HG03196 (cell line): Measurements from ENCODE around the gene SYNJ2BP.
"Not testable (repeated sequence)": the region's sequence is repeated elsewhere in the genome, so short reads cannot be mapped to it uniquely, and the experiment has no call there.

Experiments used
- ATAC-seq: cut with Tn5 transposase; IDR thresholded peaks from one replicate; pipeline ENCODE4 v1.9.1; 2021; ENCODE audit not compliant: unreplicated experiment

The SYNJ2BP gene, protein sequence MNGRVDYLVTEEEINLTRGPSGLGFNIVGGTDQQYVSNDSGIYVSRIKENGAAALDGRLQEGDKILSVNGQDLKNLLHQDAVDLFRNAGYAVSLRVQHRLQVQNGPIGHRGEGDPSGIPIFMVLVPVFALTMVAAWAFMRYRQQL

DNA sequence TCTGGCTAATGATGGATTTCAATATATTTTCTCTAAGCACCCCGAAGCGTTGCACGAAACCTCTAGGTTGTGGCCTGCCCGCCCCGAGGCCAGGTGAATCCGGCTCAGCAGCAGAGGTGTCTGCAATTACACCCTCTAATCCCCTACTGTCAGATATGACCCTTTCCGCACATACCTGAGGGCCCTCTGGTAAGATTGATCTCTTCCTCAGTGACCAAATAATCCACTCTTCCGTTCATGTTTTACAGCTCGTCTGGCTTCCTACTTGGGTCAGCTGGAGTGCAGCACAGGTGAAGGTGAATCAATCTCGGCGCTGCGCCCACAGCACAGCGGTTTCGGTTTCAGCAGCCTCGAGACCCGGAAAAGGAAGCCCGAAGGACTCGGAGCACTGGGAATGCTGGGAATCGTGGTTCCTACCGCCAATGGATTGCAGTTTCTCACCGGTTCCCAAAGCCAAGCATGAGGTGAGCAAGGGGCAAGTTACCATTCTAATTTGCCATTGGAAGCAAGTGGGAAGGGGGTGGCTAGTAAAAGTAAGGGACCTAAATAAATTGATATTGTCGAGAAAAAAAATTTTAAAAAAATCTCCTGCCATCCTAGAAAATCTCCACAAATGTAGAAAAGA lies at the start of gene SYNJ2BP:
SYNJ2BP (minus strand) TSS at position 366 of the 625 bp plus-strand sequence; CDS start at position 239, 127 bp downstream.
- no peak for ATAC-seq

DNA sequence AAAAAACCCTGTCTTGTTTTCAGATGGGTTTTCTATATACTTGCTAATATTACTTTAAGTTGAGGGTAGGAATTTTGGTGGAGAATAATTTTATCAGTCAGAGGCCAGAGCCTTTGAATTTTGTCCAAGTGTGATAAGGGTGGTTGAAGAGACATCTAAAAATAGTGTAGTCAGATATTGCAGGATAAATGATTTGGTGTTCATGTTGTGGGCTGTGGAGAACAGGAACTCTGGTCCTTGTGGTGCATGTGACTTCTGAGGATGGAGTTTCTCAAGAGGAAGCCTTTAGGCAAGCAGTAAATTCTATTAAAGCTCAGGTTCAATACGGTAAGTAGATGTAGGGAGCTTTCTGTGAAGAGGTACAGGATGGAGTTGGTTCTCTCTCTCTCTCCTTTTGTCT lies 37.8 kb upstream of the SYNJ2BP start:
- ATAC-seq = no peak

DNA sequence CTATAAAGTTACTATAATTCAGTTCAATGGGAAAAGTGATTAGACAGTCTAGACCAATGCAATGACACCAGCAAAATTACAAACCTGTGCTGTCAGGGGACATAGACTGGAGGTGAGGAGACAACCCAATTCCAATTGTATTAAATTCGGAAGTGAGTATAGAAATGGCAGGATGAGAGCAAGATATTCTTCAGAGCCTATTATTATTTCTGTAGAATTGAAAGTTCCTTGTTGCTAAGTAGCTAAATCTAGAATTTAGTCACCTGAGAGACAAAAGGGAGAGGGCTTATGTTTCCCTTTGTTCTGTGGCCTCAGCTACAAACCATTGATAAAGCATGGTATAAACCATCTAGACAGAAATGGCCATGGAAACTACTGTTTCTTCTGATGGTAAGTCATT lies 35.0 kb upstream of the SYNJ2BP start, which contains the start of gene ADAM21:
ADAM21 (plus strand) TSS at position 301 of the 400 bp plus-strand sequence. CDS start 5,326 bp downstream, outside the sequence.
- no peak for ATAC-seq

DNA sequence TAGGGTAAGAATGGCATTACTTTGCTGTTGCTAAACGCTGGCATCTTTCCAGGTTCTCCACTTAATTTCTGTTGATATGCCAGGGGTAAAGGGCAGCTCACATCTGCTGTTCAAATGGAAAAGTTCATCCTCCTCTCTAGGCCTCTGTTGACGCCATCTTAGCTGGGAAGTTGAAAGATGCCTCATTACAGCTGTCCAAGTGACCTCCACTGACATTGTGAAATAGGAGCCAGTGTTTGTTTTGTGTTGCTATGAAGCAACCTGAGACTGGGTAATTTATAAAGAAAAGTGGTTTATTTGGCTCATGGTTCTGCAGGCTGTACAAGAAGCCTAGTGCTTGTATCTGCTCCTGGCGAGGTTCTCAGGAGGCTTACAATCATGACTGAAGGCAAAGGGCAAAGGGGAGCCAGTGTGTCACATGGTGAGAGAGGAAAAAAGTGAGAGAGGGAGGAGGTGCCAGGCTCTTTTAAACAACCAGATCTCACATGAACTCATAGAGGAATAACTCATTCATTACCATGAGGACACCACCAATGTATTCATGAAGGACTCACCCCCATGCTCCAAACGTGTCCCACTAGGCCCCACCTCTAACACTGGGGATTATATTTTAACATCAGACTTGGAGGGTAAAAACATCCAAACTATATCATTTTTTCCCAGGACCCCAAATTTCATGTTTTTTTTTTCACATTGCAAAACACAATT lies 31.9 kb upstream of the SYNJ2BP start:
- no peak for ATAC-seq

DNA sequence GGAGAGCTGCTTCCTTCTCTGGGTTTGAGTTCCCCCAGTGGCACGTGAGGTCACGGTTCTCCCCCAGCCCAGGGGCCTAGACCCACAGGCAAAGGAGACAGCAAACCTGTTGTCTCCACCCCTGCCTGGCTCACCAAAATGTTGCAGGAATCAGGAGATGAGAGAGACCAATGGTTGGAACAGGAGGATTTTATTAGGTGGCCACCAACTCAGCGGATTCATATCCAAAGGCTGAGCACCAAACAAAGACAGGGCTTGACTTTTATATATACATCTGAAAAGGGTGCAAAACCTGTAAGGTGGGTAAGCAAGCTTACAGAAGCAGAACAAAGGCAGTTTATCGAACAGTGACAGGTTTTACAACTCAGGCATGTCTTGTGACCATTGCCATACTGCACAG lies 25.9 kb upstream of the SYNJ2BP start:
- no peak for ATAC-seq

DNA sequence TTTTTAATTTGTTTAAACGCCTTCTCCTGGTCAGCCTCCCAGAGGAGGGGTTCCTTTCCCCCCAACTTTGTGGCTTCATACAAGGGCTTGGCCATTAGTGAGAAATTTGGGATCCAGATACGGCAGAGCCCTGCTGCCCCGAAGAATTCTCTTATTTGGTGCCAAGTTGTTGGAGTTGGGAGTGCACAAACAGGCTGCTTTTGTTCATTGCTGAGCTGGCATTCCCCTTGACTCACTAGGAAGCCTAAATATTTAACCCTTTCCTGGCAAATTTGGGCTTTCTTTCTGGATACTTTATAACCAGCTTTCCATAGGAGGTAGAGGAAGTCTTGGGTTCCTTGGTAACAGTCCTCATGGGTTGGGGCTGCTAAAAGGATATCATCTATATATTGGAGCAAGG lies 24.8 kb upstream of the SYNJ2BP start:
- ATAC-seq = no peak

DNA sequence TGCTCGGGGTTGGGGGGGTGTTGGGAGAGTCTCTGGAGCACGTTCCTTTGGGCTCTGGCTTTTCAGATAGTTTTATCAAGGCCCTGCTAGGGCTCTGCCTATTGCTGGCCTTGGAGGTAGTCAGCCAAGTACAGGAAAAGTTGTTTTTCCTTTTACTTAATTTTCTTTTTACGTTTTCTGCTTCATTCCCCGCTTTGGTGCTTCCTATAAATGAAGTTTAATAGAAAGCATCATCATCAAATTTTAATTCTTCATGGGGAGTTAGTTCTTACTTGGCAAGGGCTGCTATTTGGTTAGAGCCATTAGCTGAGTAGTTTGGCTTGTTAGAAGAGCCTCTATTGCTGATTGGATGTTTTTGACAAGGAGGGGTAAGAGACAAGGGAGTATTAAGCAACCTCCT lies 20.0 kb upstream of the SYNJ2BP start:
- no peak for ATAC-seq

DNA sequence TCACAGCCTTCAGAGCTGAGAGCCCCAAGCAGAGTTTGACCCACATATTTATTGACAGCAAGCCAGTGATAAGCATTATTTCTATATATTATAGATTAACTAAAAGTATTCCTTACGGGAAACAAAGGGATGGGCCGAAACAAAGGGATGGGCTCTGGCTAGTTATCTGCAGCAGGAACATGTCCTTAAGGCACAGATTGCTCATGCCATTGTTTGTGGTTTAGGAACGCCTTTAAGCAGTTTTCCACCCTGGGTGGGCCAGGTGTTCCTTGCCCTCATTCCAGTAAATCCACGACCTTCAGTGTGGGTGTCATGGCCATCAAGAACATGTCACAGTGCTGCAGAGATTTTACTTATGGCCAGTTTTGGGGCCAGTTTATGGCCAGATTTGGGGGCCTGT lies 9.7 kb upstream of the SYNJ2BP start:
- ATAC-seq = not testable (repeated sequence)

DNA sequence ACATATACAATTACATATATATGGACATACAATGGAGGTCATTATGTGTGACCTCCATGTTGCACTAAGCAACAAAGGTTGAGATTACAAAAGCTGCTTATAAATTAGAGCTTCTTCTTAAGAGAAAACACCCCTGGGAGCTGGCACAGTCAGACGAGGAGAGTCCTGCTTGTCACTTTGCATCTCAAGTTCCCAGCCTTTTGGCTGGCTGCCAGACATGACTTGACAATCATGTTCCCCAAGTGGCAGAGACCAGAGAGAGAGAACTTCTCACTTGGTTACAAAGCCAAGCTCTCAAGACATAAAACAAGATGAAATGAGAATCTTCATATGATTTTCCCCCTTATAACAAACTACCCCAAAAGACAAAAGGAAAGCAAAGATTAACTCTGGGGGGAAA lies 8.5 kb upstream of the SYNJ2BP start:
- ATAC-seq = no peak

DNA sequence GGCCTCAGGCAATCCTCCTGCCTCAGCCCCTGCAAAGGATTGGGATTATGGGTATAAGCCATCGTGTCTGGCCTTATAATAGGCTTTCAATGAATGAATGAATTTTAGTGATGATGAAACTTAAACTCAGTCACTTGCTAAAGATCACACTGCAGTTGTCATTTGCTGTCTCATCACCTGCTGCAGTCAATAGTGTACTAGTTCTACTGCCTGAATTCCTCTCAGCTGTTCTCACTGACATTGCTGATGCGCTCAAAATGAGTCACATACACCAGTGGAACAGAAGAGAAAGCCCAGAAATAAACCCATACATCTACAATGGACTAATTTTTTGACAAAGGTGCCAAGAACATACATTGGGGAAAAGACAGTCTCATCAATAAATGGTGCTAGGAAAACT lies 5.6 kb upstream of the SYNJ2BP start:
- ATAC-seq = no peak

DNA sequence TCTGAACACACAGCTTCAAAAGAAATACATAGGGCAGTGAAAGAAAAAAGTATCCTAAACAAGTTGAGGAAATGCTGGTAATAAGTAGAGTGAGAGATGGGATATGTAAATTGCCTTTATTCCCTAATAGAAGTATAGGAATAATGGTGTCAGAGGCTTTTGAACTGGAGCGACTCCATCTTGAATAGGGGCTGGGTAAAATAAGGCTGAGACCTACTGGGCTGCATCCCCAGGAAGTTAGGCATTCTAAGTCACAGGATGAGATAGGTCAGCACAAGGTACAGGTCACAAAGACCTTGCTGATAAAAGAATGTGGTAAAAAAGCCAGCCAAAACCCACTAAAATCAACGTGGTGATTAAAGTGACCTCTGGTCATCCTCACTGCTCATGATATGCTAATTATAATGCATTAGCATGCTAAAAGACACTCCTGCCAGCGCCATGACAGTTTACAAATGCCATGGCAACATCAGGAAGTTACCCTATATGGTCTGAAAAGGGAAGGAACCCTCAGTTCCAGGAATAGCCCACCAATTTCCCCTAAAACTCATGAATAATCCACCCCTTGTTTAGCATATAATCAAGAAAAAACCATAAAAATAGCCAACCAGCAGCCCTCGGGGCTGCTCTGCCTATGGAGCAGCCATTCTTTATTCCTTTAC lies 2.5 kb upstream of the SYNJ2BP start:
- ATAC-seq = not testable (repeated sequence)

DNA sequence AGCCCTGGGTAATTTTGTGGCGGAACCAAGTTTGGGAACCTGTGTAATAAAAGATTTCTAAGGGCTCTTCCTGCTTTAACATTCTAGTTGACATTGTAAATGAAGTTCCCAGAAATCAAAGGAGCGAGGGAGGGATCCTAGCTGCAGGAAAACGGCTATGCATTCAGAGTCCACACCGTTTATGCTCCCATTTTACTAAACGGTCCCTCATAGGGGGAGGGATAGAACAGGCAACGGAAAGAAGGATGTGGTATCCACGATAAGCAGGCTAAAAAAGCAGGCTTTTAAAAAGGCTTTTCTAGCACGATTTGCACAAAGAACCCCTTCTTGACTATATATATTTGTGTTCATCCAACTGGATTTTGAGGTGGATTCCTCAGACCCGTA lies 559 bp downstream of the SYNJ2BP start:
- no peak for ATAC-seq

DNA sequence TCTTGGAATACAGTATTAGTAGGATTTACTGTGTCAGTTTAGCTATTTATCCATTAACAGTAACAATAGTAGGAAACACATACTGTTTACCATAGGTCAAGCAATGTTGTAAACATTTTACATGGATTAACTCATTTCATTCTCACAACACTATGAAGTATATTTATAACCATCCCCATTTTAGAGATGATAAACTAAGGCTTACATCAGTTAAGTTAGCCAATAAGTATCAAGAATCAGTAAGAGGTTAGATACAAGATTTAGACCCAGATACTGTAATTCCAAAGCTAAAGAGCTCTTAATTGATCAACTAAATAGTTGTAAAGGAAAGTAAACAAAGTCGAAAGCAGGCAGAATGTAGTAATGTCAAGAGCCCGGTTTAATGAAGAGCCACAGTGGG lies 1.1 kb downstream of the SYNJ2BP start:
- no peak for ATAC-seq

DNA sequence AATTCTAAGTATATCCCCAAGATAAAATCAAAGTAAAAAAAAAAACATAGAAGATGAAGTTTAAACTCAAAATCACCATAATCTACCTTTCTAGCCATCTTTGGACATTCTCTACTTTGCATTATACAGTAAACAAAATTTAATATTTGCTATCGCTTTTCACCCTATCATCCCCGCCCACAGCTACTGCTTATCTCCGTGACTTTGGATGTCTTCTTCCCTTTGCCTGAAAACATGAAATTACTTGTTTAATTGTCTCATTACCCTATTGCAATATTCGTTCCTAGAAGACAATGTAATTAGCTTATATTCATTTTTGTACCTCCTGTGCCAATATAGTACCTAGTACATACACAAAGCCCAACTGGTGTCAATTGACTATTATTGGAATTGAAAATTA lies 9.3 kb downstream of the SYNJ2BP start:
- ATAC-seq = no peak

DNA sequence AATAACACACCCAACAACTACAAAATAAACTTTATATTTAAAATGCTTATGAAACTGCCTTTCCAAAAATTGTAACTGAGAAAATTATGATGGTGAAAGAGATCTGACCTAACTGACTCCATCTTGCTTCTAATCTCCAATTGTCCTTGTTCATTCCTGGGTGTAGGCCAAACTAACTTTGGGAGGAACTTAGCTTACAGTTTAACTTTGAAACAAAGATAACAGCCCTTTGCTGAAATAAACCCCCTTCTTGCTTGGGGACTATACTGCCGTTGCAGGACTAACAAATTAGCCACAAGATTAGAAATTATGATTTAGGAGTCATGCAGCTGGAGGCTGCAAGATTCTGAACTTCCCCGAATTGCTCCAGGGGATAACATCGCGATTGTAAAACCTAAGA lies 10.7 kb downstream of the SYNJ2BP start:
- not testable (repeated sequence) for ATAC-seq

DNA sequence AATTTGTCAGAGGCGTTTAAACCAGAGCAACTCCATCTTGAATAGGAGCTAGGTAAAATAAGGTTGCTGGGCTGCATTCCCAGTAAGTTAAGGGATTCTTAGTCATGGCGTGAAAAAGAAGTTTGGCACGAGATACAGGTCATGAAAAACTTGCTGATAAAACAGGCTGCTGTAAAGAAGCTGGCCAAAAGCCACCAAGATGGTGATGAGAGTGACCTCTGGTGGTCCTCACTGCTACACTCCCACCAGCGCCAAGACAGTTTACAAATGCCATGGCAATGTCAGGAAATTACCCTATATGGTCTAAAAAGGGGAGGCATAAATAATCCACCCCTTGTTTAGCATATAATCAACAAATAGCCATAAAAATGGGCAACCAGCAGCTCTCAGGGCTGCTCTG lies 13.6 kb downstream of the SYNJ2BP start:
- ATAC-seq = not testable (repeated sequence)

DNA sequence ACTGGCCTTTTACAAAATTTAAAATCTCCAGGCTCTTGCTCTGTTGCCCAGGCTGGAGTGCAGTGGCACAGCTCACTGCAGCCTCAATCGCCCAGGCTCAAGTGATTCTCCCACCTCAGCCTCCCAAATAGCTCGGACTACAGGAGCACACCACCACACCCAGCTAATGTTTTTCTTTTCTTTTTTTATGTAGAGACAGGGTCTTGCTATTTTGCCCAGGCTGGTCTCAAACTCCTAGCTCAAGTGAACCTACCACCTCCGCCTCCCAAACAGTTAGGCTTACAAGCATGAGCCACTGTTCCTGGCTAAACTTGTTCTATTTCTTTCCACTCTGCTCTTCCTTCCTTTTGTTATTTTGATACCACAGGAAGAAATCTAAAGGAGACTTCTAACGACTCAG lies 15.2 kb downstream of the SYNJ2BP start:
- ATAC-seq = no peak

DNA sequence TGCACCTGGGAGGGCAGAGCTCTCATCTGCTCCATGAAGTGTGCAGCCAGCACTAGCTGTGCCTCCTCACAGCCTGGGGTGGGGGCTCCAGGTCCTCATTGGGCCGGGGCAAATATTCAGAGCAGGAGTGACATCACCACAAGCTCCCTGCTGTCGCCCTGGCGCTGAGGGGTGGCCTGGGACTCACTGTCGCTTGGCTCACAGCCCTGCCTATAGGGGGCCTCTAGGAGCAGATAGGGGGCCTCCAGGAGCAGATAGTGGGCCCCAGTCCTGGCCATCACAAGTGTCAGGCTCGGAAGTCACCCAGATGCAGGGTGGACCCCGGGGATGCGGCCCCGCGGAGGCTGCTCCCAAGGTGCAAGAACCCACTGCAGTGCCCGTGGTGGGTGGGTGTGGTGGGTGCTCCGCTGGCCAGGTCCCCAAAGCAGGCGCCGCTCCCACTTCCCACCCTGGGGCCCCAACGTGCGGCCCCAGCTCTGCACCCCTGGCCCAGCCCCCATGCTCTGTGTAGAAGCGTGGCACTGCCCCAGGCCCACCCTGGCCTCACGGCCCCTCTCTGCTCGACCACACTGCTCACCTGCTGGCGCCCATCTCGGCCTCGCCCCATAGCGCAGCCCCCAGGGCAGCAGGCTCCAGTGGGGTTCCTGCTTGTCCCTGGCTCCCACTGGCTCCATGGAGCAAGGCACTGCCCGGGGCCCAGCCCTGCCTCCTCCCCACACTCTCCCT lies 18.0 kb downstream of the SYNJ2BP start:
- ATAC-seq = no peak

DNA sequence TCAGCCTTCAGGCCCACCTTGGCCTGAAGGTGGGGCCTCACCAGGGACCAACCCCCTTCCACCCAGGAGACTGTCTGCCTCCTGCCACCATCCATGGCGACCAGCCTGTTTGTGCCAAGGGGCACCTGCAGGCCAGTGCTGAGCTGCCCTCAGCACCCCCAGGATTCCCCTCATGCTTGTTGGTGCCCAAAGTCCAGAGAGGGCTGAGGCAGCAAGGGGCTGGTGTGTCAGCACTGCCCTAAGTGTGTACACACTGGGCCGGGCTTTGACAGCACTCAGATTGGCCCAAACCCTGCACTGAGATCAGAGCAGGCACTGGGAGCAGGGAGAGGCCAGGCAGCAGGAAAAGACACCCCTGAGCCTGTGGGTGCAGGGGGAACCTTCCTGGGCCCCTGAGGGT lies 18.6 kb downstream of the SYNJ2BP start:
- no peak for ATAC-seq

DNA sequence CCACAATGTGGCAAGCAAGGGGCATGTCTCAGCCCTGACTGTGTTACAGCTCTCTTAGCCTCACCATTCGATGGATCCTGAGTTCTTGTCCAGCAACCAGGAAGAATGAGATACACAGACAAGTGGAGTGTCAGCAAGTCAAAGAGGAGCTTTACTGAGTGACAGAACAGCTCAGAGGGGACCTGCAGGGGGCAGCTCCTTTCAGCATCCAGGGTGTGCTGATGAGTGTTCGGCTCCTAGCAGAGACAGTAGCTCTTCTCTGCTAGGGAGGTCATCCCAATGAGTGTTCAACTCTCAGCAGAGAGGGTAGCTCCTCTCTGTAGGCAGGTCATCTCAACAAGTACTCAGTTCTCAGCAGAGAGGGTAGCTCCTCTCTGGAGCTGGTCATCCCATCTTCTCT lies 19.1 kb downstream of the SYNJ2BP start:
- ATAC-seq = no peak

DNA sequence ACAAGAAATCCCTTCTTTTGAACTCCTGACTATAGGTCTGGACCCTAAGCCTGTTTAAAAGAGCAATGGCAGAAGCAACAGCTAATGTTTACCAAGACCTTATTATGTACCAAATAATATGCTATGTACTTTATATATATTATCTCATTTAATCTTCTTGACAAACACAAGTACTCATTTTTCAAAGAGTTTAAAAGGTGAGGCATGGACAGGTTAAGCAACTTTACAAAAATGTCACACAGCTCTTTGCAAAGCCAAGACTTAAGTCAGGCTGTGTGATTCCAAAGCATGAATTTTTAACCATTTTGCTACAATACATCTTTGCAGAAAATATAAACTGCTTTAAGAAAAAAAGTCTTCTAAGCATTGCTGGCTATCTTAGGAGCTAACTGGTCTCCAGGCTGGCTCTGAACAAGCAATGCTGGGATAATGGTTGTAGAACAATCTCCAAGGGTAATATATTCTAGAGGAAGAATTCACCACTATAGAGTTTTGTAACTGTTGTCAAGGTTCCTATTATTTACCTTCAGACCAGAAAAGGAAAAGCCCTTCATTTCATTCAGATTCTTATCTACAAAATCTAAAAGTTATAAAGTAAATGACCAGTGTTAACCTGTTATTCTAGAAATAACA lies 22.1 kb downstream of the SYNJ2BP start:
- no peak for ATAC-seq
